ENCODE results near the gene SURF2. TPM values are rescaled to one million over a fixed set of nuclear protein-coding genes. Genes with fewer than 3 reads are reported as not detected.

SURF2 gene
- total RNA-seq, 2 experiments from 2014 or later, result 19.0 to 19.7 TPM

DNA sequence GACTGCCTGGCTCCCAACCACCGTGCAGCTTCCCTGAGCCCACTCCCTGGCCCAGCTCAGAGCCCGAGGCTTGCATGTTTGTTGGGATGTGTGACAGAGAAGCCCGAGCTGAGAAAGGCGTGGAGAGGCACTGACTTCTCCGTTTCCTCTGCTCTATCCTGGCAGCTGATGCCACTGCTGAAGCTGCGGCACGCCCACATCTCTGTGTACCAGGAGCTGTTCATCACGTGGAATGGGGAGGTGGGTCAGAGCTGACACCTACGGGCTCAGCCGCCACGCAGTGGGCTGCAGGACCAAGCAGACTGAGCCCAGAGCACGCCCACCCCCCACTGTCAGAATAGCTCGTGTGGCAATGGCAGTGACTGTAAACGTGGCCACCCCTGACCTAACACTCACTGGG, 29.1 kb downstream of the SURF2 start:
- ChIA-PET POLR2A (no interaction called here), CTCF (ENCODE audit: unreplicated experiment) (interaction anchor here (0.5 kb wide), 1 partner anchor 316 kb away, joined by 3 read pairs; no protein-coding TSS in a partner anchor)
- Histone ChIP-seq H3K4me2 (ENCODE audit: low read length) (no peak overlapping the region), H3K79me2 (ENCODE audit: insufficient read depth, low read depth, low read length) (no peaks in the 10 kb centered on the region), H2AFZ (ENCODE audit: low read length) (no peak overlapping the region), H4K20me1 (ENCODE audit: insufficient read depth, low read length) (no peaks in the 10 kb centered on the region), H3K4me1 (ENCODE audit: insufficient read depth, low read length, poor library complexity, severe bottlenecking) (no peaks in the 10 kb centered on the region), H3K36me3 (ENCODE audit: insufficient read depth, low read length) (no peaks in the 10 kb centered on the region), H3K27ac (ENCODE audit: low read depth, low read length, poor library complexity, severe bottlenecking) (no peak overlapping the region), H3K9me3 (ENCODE audit: low read length) (0 out of 2 replicates have a peak, but pooled peaks cover 7% of the 10 kb centered on the region), H3K9me2 (ENCODE audit: insufficient read depth, low read length) (no peaks in the 10 kb centered on the region), H3K4me3 (ENCODE audit: low read depth, low read length, poor library complexity, severe bottlenecking) (no peak overlapping the region)
- no peak for DNase-seq (ENCODE audit: low spot score)
- intact Hi-C loops (cut with micrococcal nuclease; ENCODE audit: unreplicated experiment), result no loop called here
- no TSS peak for BruUV-seq (replicated peaks)
- TF ChIP-seq, protein P1, sequence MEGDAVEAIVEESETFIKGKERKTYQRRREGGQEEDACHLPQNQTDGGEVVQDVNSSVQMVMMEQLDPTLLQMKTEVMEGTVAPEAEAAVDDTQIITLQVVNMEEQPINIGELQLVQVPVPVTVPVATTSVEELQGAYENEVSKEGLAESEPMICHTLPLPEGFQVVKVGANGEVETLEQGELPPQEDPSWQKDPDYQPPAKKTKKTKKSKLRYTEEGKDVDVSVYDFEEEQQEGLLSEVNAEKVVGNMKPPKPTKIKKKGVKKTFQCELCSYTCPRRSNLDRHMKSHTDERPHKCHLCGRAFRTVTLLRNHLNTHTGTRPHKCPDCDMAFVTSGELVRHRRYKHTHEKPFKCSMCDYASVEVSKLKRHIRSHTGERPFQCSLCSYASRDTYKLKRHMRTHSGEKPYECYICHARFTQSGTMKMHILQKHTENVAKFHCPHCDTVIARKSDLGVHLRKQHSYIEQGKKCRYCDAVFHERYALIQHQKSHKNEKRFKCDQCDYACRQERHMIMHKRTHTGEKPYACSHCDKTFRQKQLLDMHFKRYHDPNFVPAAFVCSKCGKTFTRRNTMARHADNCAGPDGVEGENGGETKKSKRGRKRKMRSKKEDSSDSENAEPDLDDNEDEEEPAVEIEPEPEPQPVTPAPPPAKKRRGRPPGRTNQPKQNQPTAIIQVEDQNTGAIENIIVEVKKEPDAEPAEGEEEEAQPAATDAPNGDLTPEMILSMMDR (conservative IDR thresholded peaks at IDR 0.05; ENCODE audit: low read length), result no peak
- TF ChIP-seq EZH2phosphoT487 (IDR thresholded peaks at IDR 0.05; ENCODE audit: borderline replicate concordance, low read depth, low read length), result no peak

DNA sequence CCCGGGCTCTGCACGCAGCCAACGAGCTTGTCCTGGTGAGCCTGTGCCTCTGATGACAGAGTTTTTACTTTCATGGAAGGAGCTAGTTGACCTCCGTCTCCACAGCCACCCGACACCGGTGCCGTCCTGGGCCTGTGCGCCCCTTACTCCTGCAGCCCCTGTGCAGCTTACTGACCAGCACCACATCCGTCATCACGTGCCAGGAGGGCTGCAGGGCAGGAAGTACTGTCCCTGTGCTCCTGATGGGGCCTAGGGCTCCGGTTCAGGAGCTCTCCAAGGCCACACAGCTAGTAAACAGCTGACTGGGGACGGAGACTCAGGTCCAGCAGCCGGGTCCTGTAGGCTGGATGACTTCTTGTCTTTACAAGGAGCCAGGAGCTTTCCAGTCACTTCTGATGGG, 30.0 kb downstream of the SURF2 start:
- Histone ChIP-seq H3K9me2 (ENCODE audit: insufficient read depth, low read length) (no peaks in the 10 kb centered on the region), H3K27ac (ENCODE audit: low read depth, low read length, poor library complexity, severe bottlenecking) (no peak overlapping the region), H3K4me1 (ENCODE audit: insufficient read depth, low read length, poor library complexity, severe bottlenecking) (no peaks in the 10 kb centered on the region), H3K36me3 (ENCODE audit: insufficient read depth, low read length) (no peaks in the 10 kb centered on the region), H3K4me2 (ENCODE audit: low read length) (no peak overlapping the region), H3K9me3 (ENCODE audit: low read length) (0 out of 2 replicates have a peak, but pooled peaks cover 7% of the 10 kb centered on the region), H2AFZ (ENCODE audit: low read length) (no peak overlapping the region), H3K79me2 (ENCODE audit: insufficient read depth, low read depth, low read length) (no peaks in the 10 kb centered on the region), H3K4me3 (ENCODE audit: low read depth, low read length, poor library complexity, severe bottlenecking) (no peak overlapping the region), H4K20me1 (ENCODE audit: insufficient read depth, low read length) (no peaks in the 10 kb centered on the region)
- CTCF ChIA-PET (ENCODE audit: unreplicated experiment), result no interaction called here
- DNase-seq (ENCODE audit: low spot score), result no peak
- no TSS peak for BruUV-seq (replicated peaks)
- POLR2A ChIA-PET, result no interaction called here
- TF ChIP-seq, protein P1 (conservative IDR thresholded peaks at IDR 0.05; ENCODE audit: low read length), result no peak
- no peak for TF ChIP-seq EZH2phosphoT487 (IDR thresholded peaks at IDR 0.05; ENCODE audit: borderline replicate concordance, low read depth, low read length)
- intact Hi-C loops (cut with micrococcal nuclease; ENCODE audit: unreplicated experiment), result no loop called here

DNA sequence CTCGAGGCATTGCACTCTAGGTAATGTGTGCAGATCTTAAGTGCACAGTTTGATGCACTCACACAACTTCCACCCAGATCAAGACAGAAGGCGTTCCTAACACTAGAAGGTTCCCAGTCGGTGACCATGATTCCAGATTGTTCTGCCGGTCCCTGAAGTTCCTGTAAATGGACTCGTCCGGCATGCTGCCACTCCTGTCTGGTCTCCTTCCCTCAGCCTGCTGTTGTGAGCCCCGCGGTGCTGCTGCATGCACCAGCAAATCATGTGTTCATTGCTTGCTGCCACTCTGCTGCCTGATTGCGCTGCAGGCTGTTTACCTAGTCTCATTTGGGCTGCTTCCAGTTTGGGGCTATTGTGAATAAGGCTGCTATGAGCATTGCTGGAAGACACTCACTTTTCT, 31.3 kb downstream of the SURF2 start:
- Histone ChIP-seq H3K36me3 (ENCODE audit: insufficient read depth, low read length) (no peaks in the 10 kb centered on the region), H3K4me1 (ENCODE audit: insufficient read depth, low read length, poor library complexity, severe bottlenecking) (no peaks in the 10 kb centered on the region), H2AFZ (ENCODE audit: low read length) (no peak overlapping the region), H3K9me2 (ENCODE audit: insufficient read depth, low read length) (no peaks in the 10 kb centered on the region), H3K27ac (ENCODE audit: low read depth, low read length, poor library complexity, severe bottlenecking) (no peak overlapping the region), H4K20me1 (ENCODE audit: insufficient read depth, low read length) (no peaks in the 10 kb centered on the region), H3K79me2 (ENCODE audit: insufficient read depth, low read depth, low read length) (no peaks in the 10 kb centered on the region), H3K4me2 (ENCODE audit: low read length) (no peak overlapping the region), H3K9me3 (ENCODE audit: low read length) (0 out of 2 replicates have a peak, but pooled peaks cover 6% of the 10 kb centered on the region), H3K4me3 (ENCODE audit: low read depth, low read length, poor library complexity, severe bottlenecking) (no peak overlapping the region)
- CTCF ChIA-PET (ENCODE audit: unreplicated experiment), result no interaction called here
- DNase-seq (ENCODE audit: low spot score), result no peak
- no TSS peak for BruUV-seq (replicated peaks)
- no peak for TF ChIP-seq EZH2phosphoT487 (IDR thresholded peaks at IDR 0.05; ENCODE audit: borderline replicate concordance, low read depth, low read length)
- TF ChIP-seq, protein P1 (conservative IDR thresholded peaks at IDR 0.05; ENCODE audit: low read length), result no peak
- intact Hi-C loops (cut with micrococcal nuclease; ENCODE audit: unreplicated experiment), result no loop called here
- POLR2A ChIA-PET, result no interaction called here
